Activated CD8-positive, alpha-beta memory T cell treated with anti-CD3 and anti-CD28 coated beads, Interleukin-2, amount 50 U/mL, for 24 hours (primary cell): Measurements from ENCODE around the gene CATSPERE.
"Not testable (repeated sequence)": the region's sequence is repeated elsewhere in the genome, so short reads cannot be mapped to it uniquely, and the experiment has no call there.

Source experiments
- DNase-seq: peaks from one replicate; pipeline ENCODE4 v3.0.0-alpha.2; 2020; ENCODE audit errors: extremely low read depth

CATSPERE gene

DNA sequence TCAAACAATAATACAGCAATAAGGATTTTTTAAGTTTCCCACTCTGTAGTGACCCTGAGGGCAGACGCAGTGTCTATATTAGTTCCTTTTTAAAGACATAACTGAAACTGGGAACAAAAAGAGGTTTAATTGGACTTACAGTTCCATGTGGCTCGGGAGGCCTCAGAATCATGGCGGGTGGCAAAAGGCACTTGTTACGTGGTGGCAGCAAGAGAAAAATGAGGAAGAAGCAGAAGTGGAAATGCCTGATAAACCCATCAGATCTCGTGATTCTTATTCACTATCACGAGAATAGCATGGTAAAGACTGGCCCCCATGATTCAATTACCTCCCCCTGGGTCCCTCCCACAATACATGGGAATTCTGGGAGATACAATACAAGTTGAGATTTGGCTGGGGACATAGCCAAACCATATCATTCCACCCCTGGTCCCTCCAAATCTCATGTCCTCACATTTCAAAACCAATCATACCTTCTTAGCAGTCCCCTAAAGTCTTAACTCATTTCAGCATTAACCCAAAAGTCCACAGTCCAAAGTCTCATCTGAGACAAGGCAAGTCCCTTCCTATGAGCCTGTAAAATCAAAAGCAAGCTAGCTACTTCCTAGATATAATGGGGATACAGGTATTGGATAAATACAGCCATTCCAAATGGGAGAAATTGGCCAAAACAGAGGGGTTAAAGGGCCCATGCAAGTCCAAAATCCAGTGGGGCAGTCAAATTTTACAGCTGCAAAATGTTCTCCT, 205.8 kb downstream of the CATSPERE start:
- DNase-seq: not testable (repeated sequence)

DNA sequence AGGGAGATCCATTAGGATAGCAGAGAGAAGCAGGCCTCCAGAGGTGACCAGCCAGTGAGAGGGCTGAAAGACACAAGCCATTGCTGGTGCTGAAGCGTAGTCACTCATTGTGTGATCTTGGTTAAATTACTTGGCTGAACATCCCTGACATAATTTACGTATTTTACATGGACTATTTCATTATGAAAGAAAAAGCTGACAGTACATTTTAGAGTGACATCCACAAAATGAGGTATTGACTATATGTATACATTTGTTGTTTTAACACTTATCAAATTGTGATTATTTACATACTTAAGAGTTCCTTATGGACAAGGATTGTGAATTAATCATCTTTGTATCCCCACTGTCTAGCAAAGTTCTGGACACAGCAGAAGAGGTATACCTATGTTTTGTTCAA, 206.7 kb downstream of the CATSPERE start:
- DNase-seq: no peak

GRCh38 chr1:244672946-244673682, 212.0 kb downstream of the CATSPERE start:
- DNase-seq: no peak

DNA sequence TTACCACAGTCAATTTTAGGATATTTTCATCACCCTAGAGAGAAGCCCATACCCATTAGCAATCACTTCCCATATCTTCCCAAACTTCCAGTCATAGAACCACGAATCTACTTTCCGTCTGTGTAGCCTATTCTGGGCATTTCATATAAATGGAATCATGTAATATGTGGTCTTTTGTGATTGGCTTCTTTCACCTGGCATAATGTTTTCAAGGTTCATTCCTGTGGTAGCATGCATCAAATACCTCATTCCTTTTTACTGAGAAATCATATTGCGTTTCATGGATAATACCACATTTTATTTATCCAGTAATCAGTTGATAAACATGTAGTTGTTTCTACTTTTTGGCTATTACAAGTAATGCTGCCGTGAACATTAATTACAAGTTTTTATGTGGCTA, 213.4 kb downstream of the CATSPERE start:
- DNase-seq: no peak

DNA sequence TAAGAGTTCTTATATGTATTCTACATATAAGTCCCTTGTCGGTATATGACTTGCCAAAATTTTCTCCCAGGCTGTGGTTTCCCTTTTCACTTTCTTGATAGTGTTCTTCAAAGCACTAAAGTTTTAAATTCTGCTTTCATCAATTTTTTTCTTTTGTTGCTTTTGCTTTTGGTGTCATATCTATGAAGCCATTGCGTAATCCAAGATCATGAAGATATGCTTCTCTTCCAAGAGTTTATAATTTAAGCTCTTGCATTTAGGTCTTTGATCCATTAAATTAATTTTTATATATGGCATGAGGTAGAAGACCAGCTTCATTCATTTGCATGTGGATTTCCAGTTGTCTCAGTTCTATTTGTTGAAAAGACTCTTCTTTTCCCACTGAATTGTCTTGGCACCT, 214.1 kb downstream of the CATSPERE start:
- DNase-seq: no peak

GRCh38 chr1:244678697-244679096, 217.6 kb downstream of the CATSPERE start:
- no peak for DNase-seq

- DNase-seq: no peak
Measured at GRCh38 chr1:244680667-244681066, 219.6 kb downstream of the CATSPERE start.

DNA sequence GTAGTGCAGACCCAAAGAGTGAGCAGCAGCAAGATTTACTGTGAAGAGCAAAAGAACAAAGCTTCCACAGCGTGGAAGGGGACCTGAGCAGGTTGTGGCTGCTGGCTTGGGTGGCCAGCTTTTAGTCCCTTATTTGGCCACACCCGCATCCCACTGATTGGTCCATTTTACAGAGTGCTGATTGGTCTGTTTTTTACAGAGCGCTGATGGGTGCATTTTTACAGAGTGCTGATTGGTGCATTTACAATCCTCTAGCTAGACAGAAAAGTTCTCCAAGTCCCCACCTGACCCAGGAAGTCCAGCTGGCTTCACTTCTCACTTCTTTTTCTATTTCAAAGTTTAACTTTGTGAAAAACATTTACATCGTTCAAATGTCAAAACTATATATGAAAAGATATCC, 221.0 kb downstream of the CATSPERE start:
- DNase-seq: not testable (repeated sequence)
